Measurements from ENCODE around the gene WWOX.

DNA sequence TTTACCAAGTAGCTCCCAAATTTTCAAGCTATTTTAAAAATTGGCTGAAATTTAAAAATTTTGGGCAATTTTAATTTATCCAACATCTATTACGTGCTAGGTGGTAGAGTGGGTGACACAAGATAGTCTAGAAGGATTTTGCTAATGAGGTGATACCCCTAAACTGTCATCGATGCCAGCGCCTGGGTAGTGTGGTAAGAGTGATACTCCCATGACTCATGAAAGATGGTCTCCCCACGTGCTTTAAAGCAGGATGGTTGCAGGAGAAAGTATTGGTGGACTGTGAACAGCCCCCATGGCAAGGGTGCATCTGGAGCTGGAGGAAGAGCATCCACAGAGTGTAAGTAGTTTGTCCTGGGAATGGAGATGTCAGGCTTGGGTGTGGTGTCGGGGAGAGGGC is 77.8 kb downstream of the WWOX start:
- TF ChIP-seq PHF20 (CRISPR knock-in tag; IDR thresholded peaks at IDR 0.05), result no peak
- TF ChIP-seq, protein P1, sequence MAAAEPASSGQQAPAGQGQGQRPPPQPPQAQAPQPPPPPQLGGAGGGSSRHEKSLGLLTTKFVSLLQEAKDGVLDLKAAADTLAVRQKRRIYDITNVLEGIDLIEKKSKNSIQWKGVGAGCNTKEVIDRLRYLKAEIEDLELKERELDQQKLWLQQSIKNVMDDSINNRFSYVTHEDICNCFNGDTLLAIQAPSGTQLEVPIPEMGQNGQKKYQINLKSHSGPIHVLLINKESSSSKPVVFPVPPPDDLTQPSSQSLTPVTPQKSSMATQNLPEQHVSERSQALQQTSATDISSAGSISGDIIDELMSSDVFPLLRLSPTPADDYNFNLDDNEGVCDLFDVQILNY (CRISPR knock-in tag; conservative IDR thresholded peaks at IDR 0.05), result no peak
- no peak for TF ChIP-seq USF2 (IDR thresholded peaks at IDR 0.05; ENCODE audit: low read depth, low read length)
- no peak for TF ChIP-seq USF2 (CRISPR knock-in tag; IDR thresholded peaks at IDR 0.05; ENCODE audit: borderline replicate concordance)
- no peak for TF ChIP-seq NPAS2 (CRISPR knock-in tag; IDR thresholded peaks at IDR 0.05; ENCODE audit: borderline replicate concordance)
- TF ChIP-seq, protein P2, sequence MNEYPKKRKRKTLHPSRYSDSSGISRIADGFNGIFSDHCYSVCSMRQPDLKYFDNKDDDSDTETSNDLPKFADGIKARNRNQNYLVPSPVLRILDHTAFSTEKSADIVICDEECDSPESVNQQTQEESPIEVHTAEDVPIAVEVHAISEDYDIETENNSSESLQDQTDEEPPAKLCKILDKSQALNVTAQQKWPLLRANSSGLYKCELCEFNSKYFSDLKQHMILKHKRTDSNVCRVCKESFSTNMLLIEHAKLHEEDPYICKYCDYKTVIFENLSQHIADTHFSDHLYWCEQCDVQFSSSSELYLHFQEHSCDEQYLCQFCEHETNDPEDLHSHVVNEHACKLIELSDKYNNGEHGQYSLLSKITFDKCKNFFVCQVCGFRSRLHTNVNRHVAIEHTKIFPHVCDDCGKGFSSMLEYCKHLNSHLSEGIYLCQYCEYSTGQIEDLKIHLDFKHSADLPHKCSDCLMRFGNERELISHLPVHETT (CRISPR knock-in tag; conservative IDR thresholded peaks at IDR 0.05), result no peak
- no peak for TF ChIP-seq TAF1 (CRISPR knock-in tag; IDR thresholded peaks at IDR 0.05)
- TF ChIP-seq, protein P3, sequence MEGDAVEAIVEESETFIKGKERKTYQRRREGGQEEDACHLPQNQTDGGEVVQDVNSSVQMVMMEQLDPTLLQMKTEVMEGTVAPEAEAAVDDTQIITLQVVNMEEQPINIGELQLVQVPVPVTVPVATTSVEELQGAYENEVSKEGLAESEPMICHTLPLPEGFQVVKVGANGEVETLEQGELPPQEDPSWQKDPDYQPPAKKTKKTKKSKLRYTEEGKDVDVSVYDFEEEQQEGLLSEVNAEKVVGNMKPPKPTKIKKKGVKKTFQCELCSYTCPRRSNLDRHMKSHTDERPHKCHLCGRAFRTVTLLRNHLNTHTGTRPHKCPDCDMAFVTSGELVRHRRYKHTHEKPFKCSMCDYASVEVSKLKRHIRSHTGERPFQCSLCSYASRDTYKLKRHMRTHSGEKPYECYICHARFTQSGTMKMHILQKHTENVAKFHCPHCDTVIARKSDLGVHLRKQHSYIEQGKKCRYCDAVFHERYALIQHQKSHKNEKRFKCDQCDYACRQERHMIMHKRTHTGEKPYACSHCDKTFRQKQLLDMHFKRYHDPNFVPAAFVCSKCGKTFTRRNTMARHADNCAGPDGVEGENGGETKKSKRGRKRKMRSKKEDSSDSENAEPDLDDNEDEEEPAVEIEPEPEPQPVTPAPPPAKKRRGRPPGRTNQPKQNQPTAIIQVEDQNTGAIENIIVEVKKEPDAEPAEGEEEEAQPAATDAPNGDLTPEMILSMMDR (CRISPR knock-in tag; IDR thresholded peaks at IDR 0.05), result no peak
- no peak for TF ChIP-seq RFX1 (IDR thresholded peaks at IDR 0.05)
